ENCODE results near the gene DNAH6.

Gene DNAH6

DNA sequence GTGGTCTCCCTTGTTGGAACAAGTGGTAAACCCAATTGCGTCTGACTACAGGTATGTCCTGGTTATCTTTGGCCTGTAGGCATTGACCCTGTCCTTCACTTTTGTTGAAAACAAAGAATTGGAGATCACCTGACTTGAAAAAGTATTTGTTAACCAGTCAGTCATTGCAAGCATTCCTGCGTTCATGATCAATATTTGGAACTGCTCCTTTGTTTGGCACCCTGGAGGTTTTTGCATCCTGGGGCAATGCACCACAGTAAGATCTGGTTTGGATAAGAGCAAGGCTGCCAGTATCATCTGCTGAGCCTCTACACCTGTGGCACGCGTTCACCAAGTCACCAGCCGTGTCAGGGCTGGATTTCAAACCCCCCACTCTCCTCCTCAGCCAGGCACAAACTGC is 115.7 kb downstream of the DNAH6 start:
- no peak for DNase-seq

DNA sequence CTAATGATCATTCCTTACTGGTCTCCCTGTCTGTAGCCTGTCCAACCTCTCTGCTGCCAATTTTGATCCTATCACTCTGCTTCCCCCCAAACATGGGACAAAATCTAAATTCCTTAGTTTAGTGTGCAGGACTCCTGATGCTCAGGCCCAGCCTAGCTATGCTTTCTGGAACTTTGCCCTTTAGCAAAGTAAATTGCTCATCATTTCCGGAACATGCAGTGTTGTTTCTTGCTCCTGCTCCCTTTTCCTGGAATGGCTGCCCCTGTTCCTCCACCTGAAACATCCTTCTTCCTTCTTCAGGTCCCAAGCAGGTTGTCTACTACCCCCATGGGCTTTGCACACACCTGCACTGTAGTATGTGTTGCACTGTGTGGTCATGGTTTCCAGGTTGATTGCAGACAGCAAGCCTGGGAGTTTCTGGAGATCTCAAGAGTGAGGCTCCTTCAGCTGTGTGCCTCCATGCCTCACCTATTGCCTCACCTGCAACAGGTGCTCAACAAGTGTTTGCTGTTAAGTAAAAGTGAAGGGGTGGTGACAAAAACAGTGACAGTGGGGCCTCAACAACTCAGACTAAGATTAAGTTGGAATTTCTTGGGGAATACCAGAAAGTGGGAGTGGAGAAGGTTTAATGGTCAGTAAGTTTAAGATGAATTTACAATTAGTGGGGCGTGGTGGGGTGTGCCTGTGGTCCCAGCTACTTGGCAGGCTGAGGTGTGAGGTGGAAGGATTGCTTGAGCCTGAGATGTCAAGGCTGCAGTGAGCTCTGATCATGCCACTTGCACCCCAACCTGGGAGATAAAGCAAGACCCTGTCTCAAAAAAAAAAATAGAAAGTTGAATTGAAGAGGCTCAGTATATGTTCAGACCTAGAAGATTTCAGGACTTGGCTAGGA is 120.0 kb downstream of the DNAH6 start:
- no peak for DNase-seq

DNA sequence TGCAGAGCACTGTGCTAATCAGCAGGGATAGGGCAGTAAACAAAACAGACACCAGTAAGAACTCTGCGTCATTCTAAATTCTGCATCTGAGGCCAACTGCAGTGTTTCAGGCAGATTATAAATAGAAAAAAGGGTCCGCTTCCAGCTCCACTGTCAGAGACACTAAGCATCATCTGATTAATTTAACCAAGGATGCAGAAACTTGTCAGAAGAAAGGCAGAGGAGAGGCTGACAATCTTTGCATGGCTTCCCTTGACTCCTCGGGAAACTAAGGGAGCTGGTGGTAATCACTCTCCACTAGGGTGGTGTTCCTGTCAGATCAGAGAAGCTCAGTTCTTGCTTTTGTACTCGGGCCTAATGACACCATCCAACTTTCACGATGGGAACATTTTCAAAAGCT is 123.5 kb downstream of the DNAH6 start:
- no peak for DNase-seq

DNA sequence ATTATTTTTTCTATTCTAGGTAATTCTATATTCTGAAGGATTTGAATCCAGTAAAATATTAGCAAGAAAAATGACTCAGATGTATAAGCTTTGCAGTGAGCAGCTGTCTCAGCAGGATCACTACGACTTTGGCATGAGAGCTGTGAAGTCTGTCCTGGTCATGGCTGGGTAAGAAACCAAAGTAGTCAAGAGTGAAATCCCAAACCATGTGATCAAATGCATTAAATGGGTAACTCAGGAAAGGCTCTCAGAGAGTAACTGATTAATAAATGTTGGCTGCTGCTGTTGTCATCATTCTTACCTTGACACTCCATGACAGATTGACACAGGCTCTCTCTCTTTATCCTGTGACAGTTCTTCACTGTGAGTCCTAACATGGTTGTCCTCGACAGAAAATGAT is 124.1 kb downstream of the DNAH6 start:
- DNase-seq = no peak

- no peak for DNase-seq
Measured at GRCh38 chr2:84641021-84641420, 124.7 kb downstream of the DNAH6 start.

DNA sequence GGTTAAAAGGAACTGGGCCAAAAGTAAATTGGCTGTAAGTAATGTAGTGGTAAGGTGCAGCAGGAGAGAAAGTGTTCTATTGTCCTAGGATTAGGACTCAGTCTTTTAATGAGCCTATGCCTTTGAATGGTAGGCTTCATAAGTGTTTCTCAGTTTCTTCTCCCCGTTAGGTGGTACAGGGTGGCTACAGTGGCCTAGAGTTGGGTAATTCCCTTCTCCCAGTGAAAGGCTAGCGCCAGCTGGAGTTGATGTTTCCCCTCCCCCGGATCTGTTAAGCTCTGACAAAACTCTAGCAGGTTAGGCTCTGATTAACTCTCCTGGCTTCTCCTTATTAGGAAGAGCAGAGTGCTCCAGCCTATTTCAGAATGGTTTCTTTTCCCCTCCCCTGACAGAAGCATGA is 127.7 kb downstream of the DNAH6 start:
- DNase-seq = no peak

GRCh38 chr2:84646514-84646913 is 130.2 kb downstream of the DNAH6 start:
- no peak for DNase-seq

DNA sequence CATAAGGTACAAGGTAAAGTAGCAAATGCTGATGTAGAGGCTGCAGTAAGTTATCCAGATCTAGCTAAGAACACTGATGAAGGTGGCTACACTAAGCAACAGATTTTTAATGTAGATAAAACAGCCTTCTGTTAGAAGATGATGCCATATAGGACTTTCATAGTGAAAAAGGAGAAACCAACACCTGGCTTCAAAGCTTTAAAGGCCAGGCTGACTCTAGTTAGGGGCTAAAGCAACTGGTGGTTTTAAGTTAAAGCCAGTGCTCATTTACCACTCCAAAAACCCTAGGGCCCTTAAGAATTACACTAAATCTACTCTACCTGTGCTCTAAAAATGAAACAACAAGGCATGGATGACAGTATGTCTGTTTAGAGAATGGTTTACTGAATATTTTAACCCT is 131.0 kb downstream of the DNAH6 start:
- no peak for DNase-seq

DNA sequence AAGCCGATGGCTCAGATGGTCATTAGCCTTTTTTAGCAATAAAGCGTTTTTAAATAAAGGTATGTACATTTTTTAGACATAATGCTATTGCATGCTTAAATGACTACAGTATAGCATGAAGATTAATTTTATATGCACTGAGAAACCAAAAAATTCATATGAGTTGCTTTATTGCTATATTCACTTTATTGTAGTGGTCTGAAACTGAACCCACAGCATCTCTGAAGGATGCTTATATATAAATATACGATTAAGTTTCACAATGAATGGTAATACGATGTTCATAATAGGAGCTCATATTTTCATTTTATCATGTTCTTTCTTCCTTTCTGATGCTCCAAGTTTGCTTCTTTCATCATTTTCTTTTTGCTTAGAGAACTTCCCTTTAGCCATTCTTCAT is 132.8 kb downstream of the DNAH6 start:
- DNase-seq = no peak

DNA sequence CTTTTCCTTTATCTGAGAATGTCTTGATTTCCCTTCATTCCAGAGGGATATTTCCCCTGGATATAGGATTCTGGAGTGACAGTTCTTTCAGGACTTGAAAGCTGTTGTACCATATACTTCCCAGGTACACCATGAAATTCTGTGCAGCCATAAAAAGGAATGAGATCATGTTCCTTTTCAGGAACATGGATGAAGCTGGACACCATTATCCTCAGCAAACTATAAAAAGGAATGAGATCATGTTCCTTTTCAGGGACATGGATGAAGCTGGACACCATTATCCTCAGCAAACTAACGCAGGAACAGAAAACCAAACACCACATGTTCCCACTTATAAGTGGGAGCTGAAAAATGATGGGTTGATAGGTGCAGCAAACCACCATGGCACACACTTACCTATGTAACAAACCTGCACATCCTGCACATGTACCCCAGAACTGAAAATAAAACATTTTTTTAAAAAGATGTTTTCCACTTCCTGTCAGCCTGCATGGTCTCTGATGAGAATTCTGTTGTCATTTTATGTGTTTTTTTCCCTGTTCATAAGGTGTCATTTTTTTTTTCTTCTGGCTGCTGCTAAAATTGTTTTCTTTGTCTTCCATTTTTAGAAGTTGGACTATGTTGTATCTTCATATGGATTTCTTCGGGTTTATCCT is 133.3 kb downstream of the DNAH6 start:
- DNase-seq = no peak

GRCh38 chr2:84652431-84652830 is 136.1 kb downstream of the DNAH6 start:
- no peak for DNase-seq

GRCh38 chr2:84653302-84653701 is 137.0 kb downstream of the DNAH6 start:
- DNase-seq = no peak

- no peak for DNase-seq
Measured at GRCh38 chr2:84654414-84654813, 138.1 kb downstream of the DNAH6 start.

- DNase-seq = no peak
Measured at GRCh38 chr2:84669122-84669521, 152.8 kb downstream of the DNAH6 start.

- no peak for DNase-seq
Measured at GRCh38 chr2:84674099-84674498, 157.8 kb downstream of the DNAH6 start.

DNA sequence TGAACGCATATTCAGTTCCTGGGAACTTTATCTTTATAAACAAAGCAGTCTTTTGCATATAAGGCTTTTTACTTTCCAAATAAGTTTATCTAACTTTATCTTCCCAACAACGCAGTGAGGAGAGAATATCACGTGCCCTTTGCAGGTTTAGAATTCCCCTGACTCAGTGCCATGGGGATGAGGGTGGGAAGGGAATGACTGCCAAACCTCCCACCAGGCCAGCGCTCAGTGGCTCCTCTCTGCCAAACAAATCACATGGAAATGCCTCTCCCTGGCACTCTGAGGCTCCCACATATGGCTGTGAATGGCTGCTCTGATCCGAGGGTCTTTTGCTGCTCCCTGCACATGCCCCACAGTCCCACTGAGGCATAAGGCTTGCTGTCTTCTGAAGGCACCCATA is 158.3 kb downstream of the DNAH6 start:
- DNase-seq = no peak

GRCh38 chr2:84676295-84676694 is 160.0 kb downstream of the DNAH6 start:
- DNase-seq = no peak

GRCh38 chr2:84678214-84678613 is 161.9 kb downstream of the DNAH6 start:
- no peak for DNase-seq

DNA sequence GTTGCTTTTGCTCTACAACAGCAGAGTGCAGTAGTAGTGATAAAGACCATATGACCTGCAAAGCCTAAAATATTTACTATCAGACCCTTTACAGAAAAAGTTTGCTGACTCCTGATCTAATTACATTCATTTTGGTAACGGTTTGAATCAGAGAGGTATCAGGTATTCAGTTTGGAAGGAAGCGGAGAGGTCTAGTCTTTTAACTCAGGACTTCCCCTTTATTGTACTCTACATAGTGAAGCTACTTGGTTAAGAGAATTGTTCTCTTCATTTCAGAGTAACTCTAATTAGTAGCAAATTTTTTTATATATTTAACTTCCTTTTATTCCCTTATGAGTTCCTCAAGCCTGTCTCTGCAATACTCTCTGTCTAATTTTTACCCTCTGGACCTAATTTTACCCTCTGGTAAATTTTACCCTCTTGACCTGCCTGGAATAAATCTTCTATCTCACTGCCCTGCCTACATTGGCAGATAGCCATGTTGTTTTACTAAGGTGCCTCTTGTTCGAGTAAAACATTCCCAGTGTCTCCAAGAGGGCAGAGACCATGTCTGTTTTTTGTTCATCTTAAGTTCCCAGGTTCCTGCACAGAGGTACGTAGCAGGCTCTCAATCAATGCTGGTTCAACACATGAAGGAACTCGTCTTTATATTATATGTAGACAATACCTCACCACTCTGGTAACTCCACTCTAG is 170.6 kb downstream of the DNAH6 start:
- DNase-seq = no peak

DNA sequence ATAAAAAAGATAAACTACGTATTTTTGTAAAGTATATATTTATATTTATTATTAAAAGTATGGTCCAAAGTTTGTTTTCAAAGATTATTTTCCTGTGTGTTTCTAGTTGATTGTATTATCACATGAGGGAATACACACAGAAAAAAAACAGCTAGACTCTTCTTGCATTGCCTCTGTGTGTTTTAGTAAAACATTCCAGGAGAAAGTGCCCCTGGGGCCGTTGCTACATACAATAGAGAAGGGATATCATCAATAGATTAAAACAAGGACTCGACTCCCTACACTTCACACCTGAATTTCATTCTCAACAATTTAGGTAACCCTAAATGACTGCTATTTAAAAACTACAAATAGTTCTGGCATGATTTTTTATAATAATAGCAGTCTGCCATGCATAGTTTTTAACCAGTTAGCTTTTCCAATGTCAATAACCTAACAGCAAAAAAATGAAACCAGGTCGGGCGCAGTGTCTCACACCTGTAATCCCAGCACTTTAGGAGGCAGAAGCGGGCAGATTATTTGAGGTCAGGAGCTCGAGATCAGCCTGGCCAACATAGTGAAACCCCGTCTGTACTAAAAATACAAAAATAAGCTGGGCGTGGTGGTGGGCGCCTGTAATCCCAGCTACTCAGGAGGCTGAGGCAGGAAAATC is 171.3 kb downstream of the DNAH6 start:
- no peak for DNase-seq

GRCh38 chr2:84690225-84690624 is 173.9 kb downstream of the DNAH6 start:
- no peak for DNase-seq

DNA sequence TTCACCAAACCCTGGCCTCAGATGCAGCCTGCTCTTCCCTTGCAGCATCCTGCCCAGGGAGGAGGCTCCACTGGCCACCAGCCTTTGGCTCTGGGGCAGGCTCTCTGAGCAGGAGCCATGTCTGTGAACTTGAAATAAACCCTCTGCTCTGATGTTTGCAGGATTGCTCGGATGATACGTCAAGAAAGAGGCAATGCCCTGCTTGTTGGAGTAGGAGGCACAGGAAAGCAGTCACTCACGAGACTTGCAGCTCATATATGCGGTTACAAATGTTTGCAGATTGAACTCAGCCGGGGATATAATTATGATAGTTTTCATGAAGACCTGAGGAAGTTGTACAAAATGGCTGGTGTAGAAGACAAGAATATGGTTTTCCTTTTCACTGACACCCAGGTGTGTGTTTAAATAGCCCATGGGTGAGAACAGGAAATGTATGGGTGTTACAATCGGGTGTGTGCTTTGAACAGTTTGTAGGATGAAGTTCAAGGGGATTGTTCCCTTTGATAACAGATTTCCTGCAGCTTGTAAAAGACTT is 177.9 kb downstream of the DNAH6 start:
- no peak for DNase-seq

- DNase-seq = no peak
Measured at GRCh38 chr2:84697895-84698294, 181.6 kb downstream of the DNAH6 start.

All from activated CD4-positive, CD25-positive, alpha-beta regulatory T cell (primary cell).